ENCODE results near the gene NFATC2. TPM values are rescaled to one million over a fixed set of nuclear protein-coding genes. Genes with fewer than 3 reads are reported as not detected.

NFATC2 gene
- total RNA-seq, 1 donor from 2014 or later: 46.0 TPM

- Mint-ChIP-seq H3K27me3 (no peaks in the 10 kb centered on the region), H3K36me3 (ENCODE audit: low read depth) (peaks cover 80% of the 10 kb centered on the region), H3K4me3 (no peak overlapping the region), H3K9me3 (no peaks in the 10 kb centered on the region), H3K27ac (no peak overlapping the region), H3K4me1 (peaks cover 25% of the 10 kb centered on the region)
- no peak for TF ChIP-seq CTCF (IDR thresholded peaks at IDR 0.05)
- ATAC-seq (ENCODE audit: low read depth): no peak
- intact Hi-C loops (cut with micrococcal nuclease): no loop called here
- ChIA-PET CTCF (no interaction called here), POLR2A (no interaction called here)
- DNase-seq: no peak
Measured at GRCh38 chr20:51487565-51488268, 54.8 kb downstream of the NFATC2 start.

- Mint-ChIP-seq H3K4me1 (peaks cover 23% of the 10 kb centered on the region), H3K9me3 (no peaks in the 10 kb centered on the region), H3K27me3 (no peaks in the 10 kb centered on the region), H3K36me3 (ENCODE audit: low read depth) (peaks cover 80% of the 10 kb centered on the region), H3K4me3 (no peak overlapping the region), H3K27ac (no peak overlapping the region)
- CTCF ChIA-PET: no interaction called here
- POLR2A ChIA-PET: no interaction called here
- DNase-seq (no peak), ATAC-seq (ENCODE audit: low read depth) (no peak)
- intact Hi-C loops (cut with micrococcal nuclease): no loop called here
- TF ChIP-seq CTCF (IDR thresholded peaks at IDR 0.05): no peak
Measured at GRCh38 chr20:51487076-51487475, 55.4 kb downstream of the NFATC2 start.

GRCh38 chr20:51486197-51487005, 56.1 kb downstream of the NFATC2 start:
- TF ChIP-seq CTCF (IDR thresholded peaks at IDR 0.05): no peak
- peaks cover 23% of the 10 kb centered on the region for H3K4me1 Mint-ChIP-seq
- ATAC-seq (ENCODE audit: low read depth) (no peak), DNase-seq (no peak)
- no peak overlapping the region for H3K4me3 Mint-ChIP-seq
- intact Hi-C loops (cut with micrococcal nuclease): no loop called here
- no peaks in the 10 kb centered on the region for H3K27me3 Mint-ChIP-seq
- no peak overlapping the region for H3K27ac Mint-ChIP-seq
- H3K9me3 Mint-ChIP-seq: no peaks in the 10 kb centered on the region
- peaks cover 75% of the 10 kb centered on the region for H3K36me3 Mint-ChIP-seq (ENCODE audit: low read depth)
- CTCF ChIA-PET: no interaction called here
- POLR2A ChIA-PET: no interaction called here

GRCh38 chr20:51484831-51485230, 57.7 kb downstream of the NFATC2 start:
- Mint-ChIP-seq H3K9me3 (no peaks in the 10 kb centered on the region), H3K27ac (no peak overlapping the region), H3K27me3 (no peaks in the 10 kb centered on the region), H3K36me3 (ENCODE audit: low read depth) (peaks cover 68% of the 10 kb centered on the region), H3K4me1 (peaks cover 30% of the 10 kb centered on the region), H3K4me3 (no peak overlapping the region)
- ChIA-PET CTCF (no interaction called here), POLR2A (no interaction called here)
- TF ChIP-seq CTCF (IDR thresholded peaks at IDR 0.05): no peak
- ATAC-seq (ENCODE audit: low read depth): no peak
- intact Hi-C loops (cut with micrococcal nuclease): no loop called here
- DNase-seq: no peak

- intact Hi-C loops (cut with micrococcal nuclease): no loop called here
- ChIA-PET CTCF (interaction anchor here (0.6 kb wide), 1 partner anchor 199 kb away, joined by 3 read pairs; no protein-coding TSS in a partner anchor), POLR2A (interaction anchor here (0.7 kb wide), 1 partner anchor 106 kb away, joined by 3 read pairs; no protein-coding TSS in a partner anchor)
Measured at GRCh38 chr20:51484141-51484815, 58.2 kb downstream of the NFATC2 start.

More at GRCh38 chr20:51484141-51484815, 58.2 kb downstream of the NFATC2 start:
- no peak for TF ChIP-seq CTCF (IDR thresholded peaks at IDR 0.05)
- H3K4me1 Mint-ChIP-seq: peaks cover 30% of the 10 kb centered on the region
- DNase-seq (no peak), ATAC-seq (ENCODE audit: low read depth) (no peak)
- peaks cover 65% of the 10 kb centered on the region for H3K36me3 Mint-ChIP-seq (ENCODE audit: low read depth)
- H3K27ac Mint-ChIP-seq: no peak overlapping the region
- no peaks in the 10 kb centered on the region for H3K27me3 Mint-ChIP-seq
- no peak overlapping the region for H3K4me3 Mint-ChIP-seq
- no peaks in the 10 kb centered on the region for H3K9me3 Mint-ChIP-seq
